ENCODE results near the gene RPS6KA5.

RPS6KA5 gene

GRCh38 chr14:91032248-91032647, 28.2 kb downstream of the RPS6KA5 start:
- Histone ChIP-seq H3F3A (ENCODE audit: insufficient read depth, low read length) (no peaks in the 10 kb centered on the region), H3K4me3 (ENCODE audit: low read length) (no peak overlapping the region), H3K9me3 (replicated peaks; ENCODE audit: insufficient read depth, low read length) (no peaks in the 10 kb centered on the region), H2AFZ (ENCODE audit: low read length) (no peak overlapping the region), H3K4me1 (ENCODE audit: low read length) (peaks cover 13% of the 10 kb centered on the region; the same call in 1 of the 2 replicates), H3K9me2 (replicated peaks; ENCODE audit: insufficient read depth, low read length) (no peaks in the 10 kb centered on the region), H3K36me3 (replicated peaks; ENCODE audit: insufficient read depth, low read length) (no peaks in the 10 kb centered on the region), H3K9ac (ENCODE audit: low read length) (no peak overlapping the region), H3K27ac (ENCODE audit: low read length) (no peak overlapping the region), H3K27me3 (replicated peaks; ENCODE audit: insufficient read depth, low read length) (no peaks in the 10 kb centered on the region), H3K4me2 (ENCODE audit: low read depth, low read length) (no peak overlapping the region), H3K79me2 (ENCODE audit: low read length) (no peaks in the 10 kb centered on the region), H4K20me1 (ENCODE audit: insufficient read depth, low read length) (no peaks in the 10 kb centered on the region)
- TF ChIP-seq EZH2 (optimal IDR thresholded peaks at IDR 0.05; ENCODE audit: low read depth, low read length), result no peak
- no peak for TF ChIP-seq CTCF (IDR thresholded peaks at IDR 0.05; ENCODE audit: low read length)
- TF ChIP-seq EZH2phosphoT487 (IDR thresholded peaks at IDR 0.05; ENCODE audit: low read length), result no peak
- DNase-seq, result no peak

- H3K4me2 ChIP-seq (ENCODE audit: low read depth, low read length), result no peak overlapping the region
- DNase-seq, result no peak
- H3K36me3 ChIP-seq (replicated peaks; ENCODE audit: insufficient read depth, low read length), result no peaks in the 10 kb centered on the region
- H3K4me3 ChIP-seq (ENCODE audit: low read length), result no peak overlapping the region
- no peak overlapping the region for H2AFZ ChIP-seq (ENCODE audit: low read length)
- H3K27me3 ChIP-seq (replicated peaks; ENCODE audit: insufficient read depth, low read length), result no peaks in the 10 kb centered on the region
- peaks cover 13% of the 10 kb centered on the region; the same call in 1 of the 2 replicates for H3K4me1 ChIP-seq (ENCODE audit: low read length)
- H3K9me2 ChIP-seq (replicated peaks; ENCODE audit: insufficient read depth, low read length), result no peaks in the 10 kb centered on the region
- H3K27ac ChIP-seq (ENCODE audit: low read length), result no peak overlapping the region
- H3K79me2 ChIP-seq (ENCODE audit: low read length), result no peaks in the 10 kb centered on the region
- H3F3A ChIP-seq (ENCODE audit: insufficient read depth, low read length), result no peaks in the 10 kb centered on the region
- H4K20me1 ChIP-seq (ENCODE audit: insufficient read depth, low read length), result no peaks in the 10 kb centered on the region
- no peaks in the 10 kb centered on the region for H3K9me3 ChIP-seq (replicated peaks; ENCODE audit: insufficient read depth, low read length)
- TF ChIP-seq EZH2phosphoT487 (IDR thresholded peaks at IDR 0.05; ENCODE audit: low read length) (no peak), CTCF (IDR thresholded peaks at IDR 0.05; ENCODE audit: low read length) (no peak), EZH2 (optimal IDR thresholded peaks at IDR 0.05; ENCODE audit: low read depth, low read length) (no peak)
- no peak overlapping the region for H3K9ac ChIP-seq (ENCODE audit: low read length)
These were observed 28.8 kb downstream of the RPS6KA5 start for GRCh38 chr14:91031666-91032065.

GRCh38 chr14:91029456-91030217, 30.8 kb downstream of the RPS6KA5 start:
- no peaks in the 10 kb centered on the region for H4K20me1 ChIP-seq (ENCODE audit: insufficient read depth, low read length)
- TF ChIP-seq EZH2phosphoT487 (IDR thresholded peaks at IDR 0.05; ENCODE audit: low read length) (no peak), EZH2 (optimal IDR thresholded peaks at IDR 0.05; ENCODE audit: low read depth, low read length) (no peak), CTCF (IDR thresholded peaks at IDR 0.05; ENCODE audit: low read length) (no peak)
- no peaks in the 10 kb centered on the region for H3K27me3 ChIP-seq (replicated peaks; ENCODE audit: insufficient read depth, low read length)
- peaks cover 6% of the 10 kb centered on the region; the same call in 1 of the 2 replicates for H3K4me1 ChIP-seq (ENCODE audit: low read length)
- no peaks in the 10 kb centered on the region for H3F3A ChIP-seq (ENCODE audit: insufficient read depth, low read length)
- no peaks in the 10 kb centered on the region for H3K36me3 ChIP-seq (replicated peaks; ENCODE audit: insufficient read depth, low read length)
- no peaks in the 10 kb centered on the region for H3K9me3 ChIP-seq (replicated peaks; ENCODE audit: insufficient read depth, low read length)
- H3K4me2 ChIP-seq (ENCODE audit: low read depth, low read length), result no peak overlapping the region
- H3K27ac ChIP-seq (ENCODE audit: low read length), result no peak overlapping the region
- H3K9me2 ChIP-seq (replicated peaks; ENCODE audit: insufficient read depth, low read length), result no peaks in the 10 kb centered on the region
- no peak for DNase-seq
- H3K79me2 ChIP-seq (ENCODE audit: low read length), result no peaks in the 10 kb centered on the region
- H3K4me3 ChIP-seq (ENCODE audit: low read length), result no peak overlapping the region
- no peak overlapping the region for H3K9ac ChIP-seq (ENCODE audit: low read length)
- H2AFZ ChIP-seq (ENCODE audit: low read length), result no peak overlapping the region
